Inflammatory macrophage (primary cell): Measurements from ENCODE around the gene PRKG1.
"Not testable (repeated sequence)": the region's sequence is repeated elsewhere in the genome, so short reads cannot be mapped to it uniquely, and the experiment has no call there.

Source experiments
- DNase-seq, 2 donors: peaks; one replicate each; pipeline ENCODE4 v3.0.0-alpha.2; 2020 to 2022

PRKG1 gene

DNA sequence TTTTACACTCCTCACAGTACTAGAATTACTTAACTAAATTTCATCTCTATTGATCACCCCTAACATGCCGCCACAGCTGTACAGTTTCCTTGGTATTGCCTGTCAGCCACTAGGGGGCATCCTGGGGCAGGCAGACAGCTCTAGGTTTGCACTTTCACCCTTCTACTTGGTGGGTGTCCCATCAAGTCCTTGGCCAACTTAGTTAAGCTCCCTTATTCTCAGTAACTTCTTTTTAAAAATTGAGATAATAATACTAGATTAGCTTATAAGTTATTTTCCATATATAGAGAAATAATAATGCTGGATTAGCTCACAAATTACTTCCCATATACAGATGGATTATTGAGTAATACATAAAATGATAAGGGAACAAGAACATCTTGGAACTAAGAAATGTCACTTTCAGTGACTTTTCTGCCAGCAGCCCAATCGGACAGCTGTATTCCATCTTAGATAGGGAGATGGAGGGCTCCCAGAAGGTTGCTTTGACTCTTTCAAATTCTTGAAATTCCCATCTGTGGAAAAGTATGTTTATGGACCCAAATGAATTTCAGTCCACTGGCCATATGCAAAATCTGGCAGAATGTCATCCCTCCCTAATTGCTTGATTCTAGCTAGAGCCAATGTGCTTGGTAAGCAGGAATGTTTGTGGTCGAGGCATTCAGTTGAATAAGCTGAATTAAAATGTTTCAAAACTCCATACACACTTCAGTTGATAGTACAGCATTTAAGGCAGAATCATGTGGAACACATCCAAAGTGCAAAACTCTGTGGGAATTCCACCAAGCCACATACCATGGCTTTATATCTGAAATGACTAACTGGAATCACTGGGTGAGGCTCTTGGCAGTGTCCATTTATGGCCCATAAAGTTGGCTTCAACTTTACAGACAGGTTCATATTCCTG is 315.4 kb downstream of the PRKG1 start:
- DNase-seq: peak; percentile 35 to 42

DNA sequence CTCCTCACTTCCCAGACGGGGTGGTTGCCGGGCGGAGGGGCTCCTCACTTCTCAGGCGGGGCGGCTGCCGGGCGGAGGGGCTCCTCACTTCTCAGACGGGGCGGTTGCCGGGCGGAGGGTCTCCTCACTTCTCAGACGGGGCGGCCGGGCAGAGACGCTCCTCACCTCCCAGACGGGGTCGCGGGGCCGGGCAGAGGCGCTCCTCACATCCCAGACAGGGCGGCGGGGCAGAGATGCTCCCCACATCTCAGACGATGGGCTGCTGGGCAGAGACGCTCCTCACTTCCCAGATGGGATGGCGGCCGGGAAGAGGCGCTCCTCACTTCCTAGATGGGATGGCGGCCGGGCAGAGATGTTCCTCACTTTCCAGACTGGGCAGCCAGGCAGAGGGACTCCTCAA is 318.7 kb downstream of the PRKG1 start:
- not testable (repeated sequence) for DNase-seq

DNA sequence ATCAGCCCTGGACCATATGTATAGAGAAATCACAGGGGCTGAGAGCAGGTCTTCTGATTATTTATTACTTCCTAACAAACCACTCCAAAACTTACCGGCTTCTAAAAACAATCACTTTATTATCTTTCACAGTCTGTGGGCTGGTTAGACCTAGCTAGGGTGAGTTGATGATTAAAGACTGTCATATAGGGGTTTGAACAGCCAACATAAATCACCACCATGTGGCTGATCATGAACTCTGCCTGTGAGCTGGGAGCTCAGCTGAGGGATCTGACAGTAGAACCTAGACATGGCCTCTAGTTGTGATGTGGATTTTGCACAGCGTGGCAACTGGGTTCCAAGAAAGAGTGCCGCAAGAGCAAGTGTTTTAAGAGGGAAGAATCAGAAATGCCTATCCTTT is 319.8 kb downstream of the PRKG1 start:
- DNase-seq: no peak

DNA sequence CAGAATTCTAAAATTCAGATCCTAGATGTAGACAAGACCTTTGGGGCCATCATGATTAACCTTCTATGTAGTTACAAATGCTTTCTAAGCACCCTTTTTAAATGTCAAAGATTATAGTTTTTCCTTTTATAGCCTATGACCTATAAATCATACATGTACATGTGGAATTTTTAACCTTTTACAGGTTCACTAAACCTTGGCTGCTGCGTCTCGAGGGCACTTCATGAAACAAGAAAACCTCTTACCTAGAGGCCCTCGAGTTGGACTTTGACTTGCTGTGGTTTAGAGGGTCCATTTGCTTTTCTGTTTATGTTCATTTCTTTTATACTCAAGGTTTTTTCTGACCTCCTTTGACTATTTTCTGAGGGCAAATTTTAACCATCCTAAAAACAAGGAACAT is 323.0 kb downstream of the PRKG1 start:
- DNase-seq: no peak

DNA sequence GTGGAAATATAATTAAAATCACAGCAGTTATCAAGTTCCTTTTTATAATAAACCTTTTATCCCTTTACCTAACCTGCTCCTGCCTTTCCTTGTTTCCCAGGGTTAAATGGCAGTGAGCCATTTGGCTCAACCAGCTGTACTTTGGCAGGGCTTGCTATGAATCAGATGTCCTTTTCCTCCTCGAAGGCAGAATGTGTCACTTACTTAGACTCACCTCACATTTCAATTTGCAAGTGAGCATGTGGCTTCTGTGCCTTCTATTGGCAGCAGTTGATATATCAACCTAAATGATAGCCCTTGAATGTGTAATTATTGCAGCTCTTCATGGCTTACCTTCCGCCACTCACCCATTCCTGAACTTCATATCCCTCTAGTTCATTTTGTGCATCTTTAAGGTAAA is 323.4 kb downstream of the PRKG1 start:
- no peak for DNase-seq

DNA sequence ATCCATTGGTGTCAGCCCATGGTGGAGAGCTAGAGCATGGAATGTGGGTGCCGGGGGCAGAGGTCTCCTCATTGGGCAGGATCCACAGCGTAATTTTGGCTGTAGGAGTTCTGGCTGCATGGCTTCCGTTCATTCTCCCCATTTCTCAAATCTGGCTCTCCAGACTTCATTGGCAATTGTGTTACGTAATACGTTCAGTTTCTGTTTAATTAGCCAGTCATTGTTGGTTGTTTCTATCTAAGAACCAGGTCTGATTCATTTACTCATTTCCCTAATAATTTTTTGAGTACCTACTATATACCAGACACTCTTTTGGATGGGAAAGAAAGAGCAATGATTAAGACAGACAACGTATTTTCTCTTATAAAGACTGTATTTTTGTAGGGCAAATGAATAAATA is 325.6 kb downstream of the PRKG1 start:
- DNase-seq: no peak

DNA sequence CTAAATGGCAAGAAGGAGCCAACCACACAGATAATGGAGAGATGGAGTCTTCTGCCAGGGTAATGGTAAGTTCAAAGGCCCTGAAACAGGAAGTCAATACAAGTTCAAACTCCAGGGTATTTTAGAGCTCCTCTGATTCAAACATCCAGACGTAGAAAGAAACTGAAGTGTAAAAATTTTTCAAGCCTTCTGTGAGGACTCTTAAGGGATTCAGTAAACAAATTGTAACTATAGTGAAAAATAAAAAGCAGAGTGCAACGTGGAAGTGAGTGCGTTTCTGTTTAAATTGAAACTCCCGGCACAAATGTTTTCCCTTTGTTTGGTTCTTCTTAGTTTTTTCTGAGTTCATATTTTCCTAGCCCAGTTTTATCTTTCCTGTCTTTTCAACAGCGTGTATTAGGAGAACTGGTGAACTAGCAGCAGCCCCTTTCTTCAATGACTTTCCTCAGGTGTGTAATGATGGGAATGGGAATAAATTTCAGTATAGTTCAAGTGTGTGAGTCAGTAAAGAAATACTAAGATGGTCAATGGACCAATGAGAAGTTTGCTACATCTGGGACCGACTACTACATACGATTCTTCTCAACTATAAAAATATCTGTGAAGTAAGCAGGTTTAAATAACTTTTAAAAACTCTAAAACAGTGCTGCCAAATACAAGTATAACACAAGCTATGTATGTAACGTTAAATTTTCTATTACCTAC is 326.3 kb downstream of the PRKG1 start:
- DNase-seq: no peak

DNA sequence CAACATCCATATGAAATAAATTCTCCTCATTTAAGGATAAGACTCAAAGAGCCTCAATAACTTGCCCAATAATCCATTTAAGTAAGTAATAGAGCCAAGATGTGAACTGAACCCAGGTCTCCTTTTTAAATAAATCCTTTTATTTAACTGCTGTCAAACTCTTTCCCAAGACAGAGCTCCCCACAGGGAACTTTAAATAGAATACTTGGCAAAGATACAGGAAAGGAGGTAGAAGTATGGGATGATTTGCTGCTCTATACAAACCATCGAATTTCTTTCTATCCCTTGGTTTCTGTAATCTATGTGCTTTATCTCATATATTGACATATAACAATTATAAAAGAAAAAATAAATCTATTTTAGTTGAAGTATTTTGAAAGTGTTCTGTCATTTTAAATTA is 329.2 kb downstream of the PRKG1 start:
- DNase-seq: no peak

DNA sequence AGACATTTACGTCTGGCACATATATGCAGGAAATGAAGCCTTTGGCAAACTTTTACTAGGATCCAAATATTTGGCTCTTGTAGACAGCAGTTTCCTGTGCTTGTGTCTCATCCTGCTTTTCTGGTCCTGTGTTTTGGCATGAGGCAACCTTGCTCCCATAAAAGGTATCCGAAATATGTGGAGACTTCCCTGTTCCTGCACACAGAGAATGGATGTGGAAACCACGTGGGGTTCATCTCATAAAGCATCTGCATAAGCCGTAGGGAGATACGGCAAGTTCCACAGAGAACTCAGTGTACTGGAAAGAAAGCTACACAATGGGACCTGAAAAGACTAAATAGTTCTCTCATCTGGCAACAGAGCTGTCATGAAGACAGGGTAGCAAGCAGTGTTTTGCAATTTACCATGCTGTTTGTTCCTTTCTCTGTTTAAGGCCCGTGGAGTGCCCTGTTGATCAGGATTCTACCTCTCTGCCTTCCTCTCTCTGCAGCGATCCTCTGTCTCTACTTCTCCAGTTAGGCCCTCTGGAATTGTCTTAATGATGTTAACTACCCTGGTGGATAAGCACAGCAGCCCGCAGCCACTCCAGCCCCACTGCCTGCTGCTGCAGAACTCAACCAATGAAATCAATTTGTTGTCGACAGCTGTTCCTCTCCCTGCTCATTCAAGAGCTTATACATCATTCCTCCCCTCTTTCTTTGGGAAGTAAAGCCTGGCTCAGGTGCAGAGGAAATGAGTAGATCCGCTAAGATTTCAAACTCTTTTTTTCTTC is 331.5 kb downstream of the PRKG1 start:
- no peak for DNase-seq

DNA sequence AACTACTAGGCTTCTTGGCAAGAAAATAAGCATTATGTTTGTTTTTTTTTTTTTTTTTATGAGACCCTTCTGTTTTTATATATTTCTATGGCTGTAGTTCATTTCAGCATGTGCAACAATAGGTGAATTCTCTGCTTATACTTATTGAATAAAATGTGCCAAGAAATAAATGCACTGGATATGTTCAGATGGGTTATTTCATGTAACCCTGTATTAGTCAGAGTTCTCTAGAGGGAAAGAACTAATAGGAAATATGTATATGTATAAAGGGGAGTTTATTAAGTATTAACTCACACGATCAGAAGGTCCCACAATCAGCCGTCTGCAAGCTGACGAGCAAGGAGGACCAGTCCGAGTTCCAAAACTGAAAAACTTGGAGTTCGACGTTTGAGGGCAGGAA is 332.3 kb downstream of the PRKG1 start:
- no peak for DNase-seq

DNA sequence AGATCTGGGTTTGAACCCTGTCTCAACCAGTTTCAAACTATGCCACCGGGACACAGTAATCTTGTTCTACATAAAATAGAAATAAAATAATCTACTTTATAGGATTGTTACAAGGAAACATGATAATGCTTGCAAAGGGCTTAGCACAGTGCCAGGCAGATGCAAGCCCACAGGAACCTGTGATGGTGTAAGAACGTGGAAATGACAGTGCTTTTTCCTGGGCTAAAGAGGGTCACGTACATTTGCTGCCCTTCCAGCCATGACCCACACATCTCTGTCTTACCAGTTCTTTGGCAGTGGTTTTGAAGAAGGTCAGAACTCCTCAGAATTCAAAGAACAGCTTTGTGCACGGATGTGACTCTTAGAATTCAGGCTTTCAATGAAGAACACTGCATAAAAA is 342.2 kb downstream of the PRKG1 start:
- DNase-seq: no peak

DNA sequence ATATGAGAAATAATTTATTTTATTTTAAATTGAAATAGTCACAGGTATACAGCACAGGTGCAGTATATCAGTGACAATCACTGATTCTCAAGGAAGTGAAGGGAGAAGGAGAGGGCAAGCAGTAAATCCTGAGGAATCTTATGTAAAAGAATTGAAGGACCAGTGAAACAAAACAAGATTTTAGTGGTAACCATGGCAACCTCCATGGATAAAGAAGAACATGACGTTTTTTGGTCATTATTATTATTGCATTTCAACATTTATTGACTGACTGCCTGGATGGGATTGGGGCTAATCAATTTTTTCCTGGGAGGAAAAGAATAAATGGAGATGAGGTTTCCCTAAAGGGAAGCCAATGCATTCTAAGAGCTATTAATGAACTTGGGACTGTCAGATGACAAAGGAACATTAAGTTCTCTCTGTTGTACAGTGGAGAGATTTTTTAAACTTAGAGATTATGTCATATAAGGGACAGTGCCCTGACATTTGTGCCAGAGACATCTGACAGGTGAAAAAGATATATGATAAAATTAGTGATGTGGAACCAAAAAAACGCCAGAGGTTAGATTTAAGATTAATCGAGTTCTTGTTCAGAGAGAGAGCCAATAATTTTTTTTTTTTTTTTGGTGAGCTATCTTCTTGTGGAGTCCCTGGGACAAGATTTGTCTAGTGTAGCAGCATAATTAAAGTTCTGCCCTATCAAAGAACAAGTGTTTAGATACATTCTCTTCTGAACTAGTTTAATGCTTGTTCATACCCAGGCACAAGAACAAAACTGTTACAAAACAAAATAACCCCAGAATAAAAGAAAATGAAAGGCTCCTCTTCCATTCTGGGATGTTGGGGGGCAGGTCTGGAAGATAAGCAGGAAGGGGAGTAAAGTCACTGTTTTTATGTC is 345.2 kb downstream of the PRKG1 start:
- DNase-seq: no peak

DNA sequence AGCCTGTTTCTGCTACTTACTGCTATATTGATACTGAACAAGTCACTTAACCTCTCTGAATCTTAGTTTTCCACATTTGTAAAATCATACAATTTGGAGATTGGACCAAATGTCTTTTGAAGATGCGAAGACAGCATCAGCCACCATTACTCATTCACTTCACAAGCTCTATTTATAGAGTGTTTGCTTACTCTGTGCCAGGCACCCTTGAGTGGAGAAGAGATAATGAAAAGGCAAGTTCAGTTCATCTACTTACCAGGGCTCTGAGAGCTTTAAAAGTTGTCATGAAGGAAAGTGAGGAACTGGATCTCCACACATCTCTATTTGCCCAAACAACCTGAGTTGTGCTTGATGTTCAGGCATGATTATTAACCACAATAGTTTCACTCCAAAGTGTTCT is 347.6 kb downstream of the PRKG1 start:
- DNase-seq: no peak

DNA sequence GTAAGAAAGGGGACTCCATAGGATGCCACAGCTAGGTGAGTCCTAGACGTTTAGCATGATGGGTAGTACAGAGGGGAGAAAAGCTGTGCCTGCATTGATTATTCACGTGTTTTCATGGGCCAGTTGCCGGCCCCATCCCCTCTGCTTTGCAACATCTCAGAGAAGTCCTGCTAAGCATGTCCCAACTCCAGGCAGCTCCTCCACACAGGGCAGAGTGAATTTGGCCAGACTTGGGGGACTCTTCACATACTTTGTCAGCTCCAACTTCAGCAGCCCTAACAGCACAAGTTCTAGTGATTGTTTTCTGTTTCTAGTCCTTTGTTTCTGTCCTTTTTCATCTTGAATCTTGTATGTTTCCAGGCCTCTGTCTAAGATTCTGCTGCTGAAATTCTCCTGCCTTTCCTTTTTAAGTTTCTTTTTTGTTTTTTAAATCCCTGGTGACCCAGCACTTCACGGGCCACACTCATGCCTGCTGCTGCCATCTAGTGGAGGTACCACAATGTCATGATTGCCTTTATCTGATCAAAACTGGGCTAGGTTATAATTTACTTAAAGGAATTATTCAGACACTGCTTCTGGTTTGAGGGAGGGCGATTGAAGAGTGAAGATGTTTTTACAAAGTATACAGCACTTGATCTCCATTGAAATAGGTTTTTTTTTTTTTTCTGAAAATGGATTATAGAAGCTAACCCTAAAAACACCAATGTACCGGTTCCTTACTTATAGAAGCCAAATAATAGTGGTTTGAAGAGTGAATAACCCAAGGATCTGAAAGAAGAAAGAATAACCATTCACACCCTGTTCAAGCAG is 348.2 kb downstream of the PRKG1 start:
- peak; percentile 8 to 40 for DNase-seq

DNA sequence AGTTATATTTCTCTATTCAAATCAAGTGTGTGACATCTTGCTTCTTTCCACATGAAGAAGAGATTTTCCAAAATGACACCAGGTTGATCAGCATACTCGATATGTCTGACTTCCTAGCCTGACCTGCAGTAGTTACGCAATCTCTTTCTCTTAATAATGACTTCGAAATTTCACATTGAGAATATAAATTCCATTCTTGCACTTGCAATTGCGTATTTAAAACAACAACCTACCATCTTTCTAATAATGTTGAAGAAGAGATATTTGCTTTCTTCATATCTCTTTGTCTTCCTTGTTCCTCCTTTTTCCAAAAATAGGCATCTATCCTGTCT is 348.8 kb downstream of the PRKG1 start:
- DNase-seq: no peak

DNA sequence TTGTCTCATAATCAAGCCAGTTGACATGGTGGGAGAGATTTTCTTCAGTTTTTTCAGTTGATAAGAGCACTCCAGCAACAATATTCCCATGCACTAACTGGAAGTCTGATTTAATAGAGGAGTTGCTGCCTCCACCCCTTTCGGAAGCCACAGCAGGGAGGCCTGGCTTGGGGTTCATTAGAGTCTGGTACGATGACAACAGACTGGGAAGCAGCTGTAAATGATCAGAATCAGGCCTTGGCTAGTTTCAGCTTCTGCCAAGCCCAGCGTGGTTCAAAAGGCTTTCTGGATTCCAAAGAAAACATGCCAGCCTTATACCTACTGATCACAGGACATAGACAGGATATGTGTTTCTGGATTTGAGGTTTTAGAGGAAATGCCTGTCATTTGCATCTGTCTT is 351.1 kb downstream of the PRKG1 start:
- no peak for DNase-seq

DNA sequence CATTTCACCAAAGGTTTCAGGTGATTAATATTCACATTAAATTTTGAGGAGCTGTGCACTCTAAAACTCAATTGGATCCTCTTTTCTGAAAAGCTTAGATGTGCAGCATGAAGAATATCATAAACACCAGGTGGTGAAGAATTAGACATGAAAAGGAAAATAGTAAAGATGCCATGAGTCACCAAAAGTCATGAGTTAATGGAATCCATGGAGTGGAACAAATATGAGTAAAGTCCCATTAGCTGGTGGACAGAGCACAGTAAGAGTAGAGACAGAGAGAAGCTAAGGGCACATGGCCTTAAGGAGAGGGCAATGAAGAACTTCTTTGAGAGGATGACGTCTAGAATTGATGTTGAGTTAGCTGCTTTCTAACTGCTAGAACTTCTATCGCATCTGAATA is 353.5 kb downstream of the PRKG1 start:
- DNase-seq: no peak

DNA sequence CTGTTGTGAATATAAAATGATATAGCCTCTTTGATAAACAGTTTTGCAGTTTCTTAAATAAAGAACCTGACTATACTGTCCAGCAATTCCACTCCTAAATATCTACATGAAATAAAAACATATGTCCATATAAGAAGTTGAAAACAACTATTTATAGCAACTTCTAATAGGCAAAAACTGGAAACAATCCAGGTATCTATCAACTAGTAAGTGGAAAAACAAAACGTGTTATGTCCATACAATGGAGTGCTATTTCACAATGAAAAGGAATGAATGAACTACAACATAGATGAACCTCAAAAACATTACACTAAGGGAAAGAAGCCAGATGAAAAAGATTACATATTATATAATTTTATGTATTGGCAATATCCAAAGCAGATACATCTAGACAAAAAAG is 356.2 kb downstream of the PRKG1 start:
- DNase-seq: no peak

DNA sequence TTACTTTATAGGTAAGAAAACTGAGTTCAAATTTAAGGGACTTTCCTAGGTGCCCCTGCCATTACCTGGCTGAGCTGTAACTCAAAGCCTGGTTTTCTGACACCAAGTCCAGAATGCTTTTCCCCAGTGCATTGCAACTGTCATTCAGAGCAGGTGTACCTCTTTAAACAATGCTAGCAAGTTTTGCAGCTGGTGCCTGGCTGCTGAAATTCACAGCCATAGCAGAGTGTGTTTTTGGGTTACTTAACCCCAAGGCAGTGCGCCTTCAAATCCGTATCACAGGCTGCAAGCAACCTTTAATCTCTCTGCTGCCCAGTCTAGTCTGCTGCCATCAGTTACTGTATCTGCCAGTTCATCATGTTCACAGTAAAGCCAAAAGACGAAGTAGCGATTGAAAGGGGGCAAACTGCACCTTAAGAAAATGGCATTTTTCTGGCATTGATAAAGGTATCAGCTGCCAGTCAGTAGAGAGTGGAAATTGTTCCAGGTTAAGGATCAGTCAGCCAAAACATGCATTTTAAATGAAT is 359.7 kb downstream of the PRKG1 start:
- DNase-seq: no peak

DNA sequence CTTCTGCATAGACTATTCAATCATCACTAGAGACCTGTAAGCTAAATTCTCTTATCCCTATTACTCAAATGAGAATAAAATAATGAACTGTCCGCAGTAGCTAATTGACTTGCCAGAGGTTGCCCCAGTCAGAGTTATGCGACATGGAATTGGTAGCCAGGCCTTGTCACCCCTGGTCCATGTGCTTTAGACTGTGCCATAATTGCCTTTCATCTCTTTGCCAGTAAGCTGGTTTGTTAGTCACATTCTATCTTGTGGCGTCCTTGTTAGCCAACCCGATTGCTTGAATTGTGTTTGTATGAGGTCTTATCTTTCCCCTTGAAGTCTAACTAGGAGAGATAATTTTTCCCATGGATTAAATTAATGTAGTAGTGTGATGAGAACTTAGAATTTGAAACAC is 362.5 kb downstream of the PRKG1 start:
- no peak for DNase-seq

DNA sequence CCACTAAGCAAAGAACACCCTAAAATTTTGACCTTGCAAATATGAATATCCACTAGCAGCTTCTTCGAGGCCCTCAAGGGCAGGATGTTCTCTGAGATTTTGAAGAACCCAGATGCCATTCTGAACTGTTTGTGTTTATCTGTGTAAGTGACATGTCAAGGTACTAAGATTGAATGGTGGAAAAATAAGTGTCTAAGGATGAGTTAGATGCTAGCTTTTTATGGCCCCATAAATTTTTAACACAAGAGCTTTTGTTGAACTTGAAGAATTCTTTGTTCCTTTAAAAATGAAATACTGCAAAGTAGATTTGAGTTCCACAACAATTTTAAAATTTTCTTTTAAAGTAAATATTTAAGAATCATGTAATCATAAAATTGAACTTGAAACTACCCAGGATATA is 365.4 kb downstream of the PRKG1 start:
- DNase-seq: no peak
